ENCODE data around the gene DNAJB13. TPM values are rescaled to one million over a fixed set of nuclear protein-coding genes. Genes with fewer than 3 reads are reported as not detected.

DNAJB13 gene
- total and polyA plus RNA-seq, 2 of the 13 experiments (the other 11 are each of a cell fraction or from before 2014, with no cell fraction given): 2.3 TPM; not detected in 1

DNA sequence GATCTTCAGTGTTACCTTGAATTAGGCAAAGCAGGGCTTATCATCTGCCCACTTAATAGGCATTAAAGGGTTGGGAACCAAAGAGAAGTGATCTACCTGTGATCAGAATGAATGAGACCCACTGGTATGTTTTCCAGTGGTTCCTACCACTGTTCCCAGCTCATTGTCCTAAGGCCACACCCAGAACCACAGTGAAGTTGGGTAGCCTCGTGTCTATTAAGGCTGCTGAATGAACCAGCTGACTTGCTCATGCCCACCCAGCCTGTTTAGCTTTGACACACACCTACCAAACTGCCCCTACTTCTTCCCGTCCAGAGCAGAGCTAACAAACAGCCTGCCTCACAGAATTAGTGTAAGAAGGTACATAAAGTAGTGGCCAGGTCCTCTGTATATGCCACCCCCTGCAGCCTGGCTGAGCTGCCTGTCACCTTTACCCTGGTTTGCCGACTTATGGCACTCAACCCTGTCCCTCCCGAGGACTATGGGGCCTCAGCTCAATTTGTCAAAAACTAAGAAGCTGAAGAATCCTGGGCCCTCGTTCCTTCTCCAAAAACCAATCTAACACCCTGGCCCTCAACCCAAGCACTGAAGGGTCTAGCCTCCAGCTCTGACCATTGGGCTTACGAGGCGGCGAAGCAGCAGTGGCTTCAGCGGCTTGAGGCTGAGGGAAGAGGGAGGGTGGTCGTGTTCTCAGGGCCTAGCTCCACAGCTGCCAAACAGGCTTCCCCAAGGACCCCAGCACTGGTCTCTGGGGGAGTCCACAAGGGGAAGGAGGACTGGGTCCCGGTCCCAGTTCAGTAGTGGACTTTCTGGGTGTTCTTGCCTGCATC, 22.0 kb downstream of the DNAJB13 start (continued):
- TF ChIP-seq ZNF746 (CRISPR knock-in tag; IDR thresholded peaks at IDR 0.05): no peak
- no peak for TF ChIP-seq ATRX (CRISPR knock-in tag; IDR thresholded peaks at IDR 0.05; ENCODE audit: borderline replicate concordance)

DNA sequence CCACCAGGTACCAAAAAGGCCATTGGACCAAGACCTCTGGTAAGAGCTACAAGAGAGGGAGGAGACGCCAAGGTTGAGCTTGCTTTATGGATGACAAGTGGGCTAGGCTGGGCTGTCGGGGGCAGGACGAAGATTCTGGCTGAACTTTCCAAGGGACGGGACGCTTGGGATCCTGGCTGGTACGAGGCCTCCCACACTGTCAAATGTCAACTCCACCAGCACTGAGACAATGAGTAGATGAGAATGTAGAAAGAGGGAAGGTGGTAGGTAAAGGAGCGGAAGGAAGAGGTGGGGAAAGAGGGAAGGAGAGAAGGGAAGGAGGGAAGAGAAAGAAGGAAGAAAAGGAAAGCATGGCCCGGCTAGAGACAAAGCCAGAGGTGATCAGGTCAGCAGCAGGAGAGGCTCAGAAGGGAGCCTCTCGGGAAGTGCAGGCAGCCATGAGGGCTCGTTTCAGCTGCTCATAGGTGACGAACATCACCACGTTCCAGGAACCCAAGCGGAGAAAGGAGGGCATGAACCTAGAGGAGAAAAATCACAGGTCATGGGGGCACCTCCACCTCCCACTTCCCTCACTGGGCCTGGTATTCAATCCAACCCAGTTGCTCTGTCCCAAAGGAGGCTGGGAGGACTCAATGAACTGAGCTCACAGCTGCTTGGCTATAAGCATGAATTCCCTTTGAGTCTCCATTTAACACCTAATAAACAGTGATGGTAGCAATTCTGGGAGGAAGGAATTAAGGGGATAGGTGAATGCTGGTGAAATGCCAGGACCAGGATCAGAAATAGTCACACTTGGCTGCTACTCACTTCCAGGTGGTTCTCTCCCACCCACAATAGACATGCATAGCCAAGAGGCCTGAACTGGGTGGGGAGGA, 24.0 kb downstream of the DNAJB13 start:
- intact Hi-C loops (cut with micrococcal nuclease; ENCODE audit: unreplicated experiment): no loop called here
- in situ Hi-C loops (cut with HindIII; ENCODE audit: extremely low pct_ligation_motif_present, low pct_unique_long_range_greater_than_20kb): loop anchor here (25.0 kb wide), 1 partner anchor 187 kb away; the partner anchor contains the start of genes C2CD3 and PPME1
- Histone ChIP-seq H3K79me2 (ENCODE audit: insufficient read depth, low read length) (no peaks in the 10 kb centered on the region), H3K27me3 (ENCODE audit: control insufficient read depth in 1 of 2, insufficient read depth in 2 of 2, low read length in 2 of 2) (no peaks in the 10 kb centered on the region), H3K9me3 (ENCODE audit: low read length) (no peaks in the 10 kb centered on the region), H3K4me2 (ENCODE audit: low read depth, low read length) (no peak overlapping the region), H3K4me1 (ENCODE audit: insufficient read depth, low read length) (peaks cover 6% of the 10 kb centered on the region), H3K4me3 (replicated peaks in 1 of 3; ENCODE audit: insufficient read depth in 1 of 3, low read depth in 2 of 3, low read length in 3 of 3) (no peak overlapping the region), H2AFZ (ENCODE audit: low read length) (no peak overlapping the region), H3K27ac (ENCODE audit: extremely low read length, insufficient read depth, low read length) (no peak overlapping the region), H4K20me1 (ENCODE audit: insufficient read depth, low read length) (no peaks in the 10 kb centered on the region), H3K36me3 (replicated peaks in 1 of 2; ENCODE audit: control insufficient read depth in 1 of 2, insufficient read depth in 2 of 2, low read length in 2 of 2) (peaks cover 16 to 38% of the 10 kb centered on the region in 2 experiments; a peak in 4 of 5 replicates), H3K9ac (ENCODE audit: insufficient read depth, low read depth, low read length) (no peak overlapping the region)
- ATAC-seq (no peak), FAIRE-seq (no peak), DNase-seq (ENCODE audit: low spot score) (no peak)
- WGBS (ENCODE audit: low lambda C conversion rate): over 99% methylated on average over 13 of the region's 13 CpGs
- BruUV-seq (replicated peaks): no TSS peak
- ChIA-PET CTCF (ENCODE audit: low intra/inter-chr PET ratio, low total read pairs) (no interaction called here), POLR2A (no interaction called here)
- TF ChIP-seq ZNF253 (CRISPR knock-in tag; IDR thresholded peaks at IDR 0.05; ENCODE audit: borderline replicate concordance) (no peak), TARDBP (CRISPR knock-in tag; IDR thresholded peaks at IDR 0.05) (no peak)

DNA sequence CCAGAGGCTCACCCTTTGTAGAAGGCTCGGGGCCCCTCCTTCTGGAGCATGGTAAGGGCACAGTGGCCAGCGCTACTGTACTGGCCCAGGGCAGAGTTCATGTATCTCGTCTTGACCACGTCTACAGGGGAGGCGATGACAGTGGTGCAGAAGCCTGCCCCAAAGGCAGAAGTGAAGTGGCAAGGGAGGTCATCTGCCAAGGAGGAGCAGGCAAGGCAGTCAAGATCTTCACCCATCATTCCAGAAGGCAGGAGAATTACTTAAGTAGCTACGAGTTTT, 24.6 kb downstream of the DNAJB13 start:
- ATAC-seq (no peak), DNase-seq (ENCODE audit: low spot score) (no peak), FAIRE-seq (no peak)
- no TSS peak for BruUV-seq (replicated peaks)
- H3K4me3 ChIP-seq (replicated peaks in 1 of 3; ENCODE audit: insufficient read depth in 1 of 3, low read depth in 2 of 3, low read length in 3 of 3): no peak overlapping the region
- no peak overlapping the region for H2AFZ ChIP-seq (ENCODE audit: low read length)
- WGBS (ENCODE audit: low lambda C conversion rate): 95% methylated on average over 6 of the region's 6 CpGs
- H3K4me2 ChIP-seq (ENCODE audit: low read depth, low read length): no peak overlapping the region
- H3K79me2 ChIP-seq (ENCODE audit: insufficient read depth, low read length): no peaks in the 10 kb centered on the region
- no peak overlapping the region for H3K9ac ChIP-seq (ENCODE audit: insufficient read depth, low read depth, low read length)
- H3K27me3 ChIP-seq (ENCODE audit: control insufficient read depth in 1 of 2, insufficient read depth in 2 of 2, low read length in 2 of 2): no peaks in the 10 kb centered on the region
- intact Hi-C loops (cut with micrococcal nuclease; ENCODE audit: unreplicated experiment): no loop called here
- ChIA-PET POLR2A (no interaction called here), CTCF (ENCODE audit: low intra/inter-chr PET ratio, low total read pairs) (no interaction called here)
- no peaks in the 10 kb centered on the region for H4K20me1 ChIP-seq (ENCODE audit: insufficient read depth, low read length)
- no peak overlapping the region for H3K27ac ChIP-seq (ENCODE audit: extremely low read length, insufficient read depth, low read length)
- no peaks in the 10 kb centered on the region for H3K9me3 ChIP-seq (ENCODE audit: low read length)
- peaks cover 16 to 39% of the 10 kb centered on the region in 2 experiments; a peak in 4 of 5 replicates for H3K36me3 ChIP-seq (replicated peaks in 1 of 2; ENCODE audit: control insufficient read depth in 1 of 2, insufficient read depth in 2 of 2, low read length in 2 of 2)
- peaks cover 11% of the 10 kb centered on the region for H3K4me1 ChIP-seq (ENCODE audit: insufficient read depth, low read length)
- in situ Hi-C loops (cut with HindIII; ENCODE audit: extremely low pct_ligation_motif_present, low pct_unique_long_range_greater_than_20kb): no loop called here
- TF ChIP-seq TCF7 (IDR thresholded peaks at IDR 0.05; ENCODE audit: low read depth) (no peak), ZNF260 (CRISPR knock-in tag; IDR thresholded peaks at IDR 0.05; ENCODE audit: borderline replicate concordance, low read depth) (no peak), TOE1 (CRISPR knock-in tag; IDR thresholded peaks at IDR 0.05) (no peak), TMF1 (CRISPR knock-in tag; IDR thresholded peaks at IDR 0.05; ENCODE audit: low read depth) (no peak), FOXM1 (CRISPR knock-in tag; IDR thresholded peaks at IDR 0.05) (no peak)
- TF ChIP-seq, protein P1, sequence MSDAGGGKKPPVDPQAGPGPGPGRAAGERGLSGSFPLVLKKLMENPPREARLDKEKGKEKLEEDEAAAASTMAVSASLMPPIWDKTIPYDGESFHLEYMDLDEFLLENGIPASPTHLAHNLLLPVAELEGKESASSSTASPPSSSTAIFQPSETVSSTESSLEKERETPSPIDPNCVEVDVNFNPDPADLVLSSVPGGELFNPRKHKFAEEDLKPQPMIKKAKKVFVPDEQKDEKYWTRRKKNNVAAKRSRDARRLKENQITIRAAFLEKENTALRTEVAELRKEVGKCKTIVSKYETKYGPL (CRISPR knock-in tag; IDR thresholded peaks at IDR 0.05): no peak
- TF ChIP-seq, protein P2, sequence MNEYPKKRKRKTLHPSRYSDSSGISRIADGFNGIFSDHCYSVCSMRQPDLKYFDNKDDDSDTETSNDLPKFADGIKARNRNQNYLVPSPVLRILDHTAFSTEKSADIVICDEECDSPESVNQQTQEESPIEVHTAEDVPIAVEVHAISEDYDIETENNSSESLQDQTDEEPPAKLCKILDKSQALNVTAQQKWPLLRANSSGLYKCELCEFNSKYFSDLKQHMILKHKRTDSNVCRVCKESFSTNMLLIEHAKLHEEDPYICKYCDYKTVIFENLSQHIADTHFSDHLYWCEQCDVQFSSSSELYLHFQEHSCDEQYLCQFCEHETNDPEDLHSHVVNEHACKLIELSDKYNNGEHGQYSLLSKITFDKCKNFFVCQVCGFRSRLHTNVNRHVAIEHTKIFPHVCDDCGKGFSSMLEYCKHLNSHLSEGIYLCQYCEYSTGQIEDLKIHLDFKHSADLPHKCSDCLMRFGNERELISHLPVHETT (CRISPR knock-in tag; conservative IDR thresholded peaks at IDR 0.05): no peak
- TF ChIP-seq, protein P3, sequence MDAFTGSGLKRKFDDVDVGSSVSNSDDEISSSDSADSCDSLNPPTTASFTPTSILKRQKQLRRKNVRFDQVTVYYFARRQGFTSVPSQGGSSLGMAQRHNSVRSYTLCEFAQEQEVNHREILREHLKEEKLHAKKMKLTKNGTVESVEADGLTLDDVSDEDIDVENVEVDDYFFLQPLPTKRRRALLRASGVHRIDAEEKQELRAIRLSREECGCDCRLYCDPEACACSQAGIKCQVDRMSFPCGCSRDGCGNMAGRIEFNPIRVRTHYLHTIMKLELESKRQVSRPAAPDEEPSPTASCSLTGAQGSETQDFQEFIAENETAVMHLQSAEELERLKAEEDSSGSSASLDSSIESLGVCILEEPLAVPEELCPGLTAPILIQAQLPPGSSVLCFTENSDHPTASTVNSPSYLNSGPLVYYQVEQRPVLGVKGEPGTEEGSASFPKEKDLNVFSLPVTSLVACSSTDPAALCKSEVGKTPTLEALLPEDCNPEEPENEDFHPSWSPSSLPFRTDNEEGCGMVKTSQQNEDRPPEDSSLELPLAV (CRISPR knock-in tag; conservative IDR thresholded peaks at IDR 0.05; ENCODE audit: low read depth): no peak

All from HepG2 (cell line).